Smooth muscle cell of the coronary artery (primary cell): Measurements from ENCODE around the gene ELAPOR1. TPM values are rescaled to one million over a fixed set of nuclear protein-coding genes. Genes with fewer than 3 reads are reported as not detected.

Experiments used
- total RNA-seq: library from RNA; depleted of rRNA; stranded (reverse); fragments of >200 nt; gene quantifications from 2 replicates; pipeline ENCODE4 v1.2.3, GENCODE V29; 2014; ENCODE audit warnings: low replicate concordance

Gene ELAPOR1
- total RNA-seq = 0.23 TPM in 2 replicates

GRCh38 chr1:109113590-109114341, at the start of gene ELAPOR1:
Gene ELAPOR1 (plus strand): TSS chr1:109114115. CDS start chr1:109114184, 69 bp downstream.

GRCh38 chr1:109075531-109076490, 38.1 kb upstream of the ELAPOR1 start, which contains the start of gene TAF13:
Gene TAF13 (minus strand): TSS chr1:109076003. CDS start chr1:109075947, 56 bp downstream.

GRCh38 chr1:109090196-109091077, 23.5 kb upstream of the ELAPOR1 start, which contains the start of gene TMEM167B:
Gene TMEM167B (plus strand): TSS chr1:109090764. CDS start chr1:109090873, 109 bp downstream.

Other genes with a start within 250 kb of the ELAPOR1 start
- gene GPSM2, start 237.1 kb upstream of the ELAPOR1 start, total RNA-seq = 8.9 and 12.4 TPM in 2 replicates
- 19.0 and 24.1 TPM in 2 replicates for gene CLCC1, start 150.6 kb upstream of the ELAPOR1 start, total RNA-seq
- gene WDR47, start 72.0 kb upstream of the ELAPOR1 start, total RNA-seq = 13.3 and 14.6 TPM in 2 replicates
- gene TAF13, start 38.1 kb upstream of the ELAPOR1 start, total RNA-seq = 45.4 and 105 TPM in 2 replicates
- 28.9 and 34.0 TPM in 2 replicates for gene TMEM167B, start 23.4 kb upstream of the ELAPOR1 start, total RNA-seq
- 233 and 296 TPM in 2 replicates for gene SARS1, start 99.8 kb downstream of the ELAPOR1 start, total RNA-seq
- 0.59 and 1.1 TPM in 2 replicates for gene CELSR2, start 135.4 kb downstream of the ELAPOR1 start, total RNA-seq
- 2.5 and 4.7 TPM in 2 replicates for gene PSRC1, start 169.0 kb downstream of the ELAPOR1 start, total RNA-seq
- gene MYBPHL, start 192.9 kb downstream of the ELAPOR1 start, total RNA-seq = not detected in 2 replicates